ENCODE results near the gene ERRFI1. TPM values are rescaled to one million over a fixed set of nuclear protein-coding genes. Genes with fewer than 3 reads are reported as not detected.

Gene ERRFI1
- polyA plus RNA-seq, 3 donors = 0.08 to 1.5 (median 0.28) TPM

DNA sequence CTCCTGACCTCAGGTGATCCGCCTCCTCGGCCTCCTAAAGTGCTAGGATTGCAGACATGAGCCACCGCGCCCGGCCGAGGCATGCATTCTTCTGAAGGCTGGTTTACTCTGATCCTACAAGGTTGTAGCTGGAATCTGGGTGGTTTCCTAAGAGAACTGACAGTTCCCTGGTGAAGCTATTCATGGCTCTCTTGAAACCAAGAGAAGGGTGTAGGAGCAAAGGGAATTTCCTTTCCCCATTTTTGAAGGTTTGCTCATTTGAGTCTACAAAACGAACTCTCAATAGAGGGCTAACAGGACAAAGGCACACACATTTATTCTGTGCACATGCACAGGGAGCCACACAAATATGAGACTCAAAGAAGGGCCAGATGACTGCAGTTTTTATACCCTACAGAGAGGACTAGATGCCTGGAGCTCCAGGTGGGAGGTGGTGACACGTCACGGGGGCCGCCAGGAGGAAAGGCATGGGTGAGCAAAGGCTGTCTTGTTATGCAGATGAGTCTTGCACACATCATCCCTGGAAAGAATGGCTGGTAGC is 49.5 kb upstream of the ERRFI1 start:
- no peaks in the 10 kb centered on the region for H3K36me3 ChIP-seq (replicated peaks in 1 of 2; ENCODE audit: control insufficient read depth in 1 of 2, insufficient read depth in 2 of 2, low read length in 2 of 2)
- no peak overlapping the region for H3K4me3 ChIP-seq (replicated peaks in 1 of 3; ENCODE audit: low read depth in 2 of 3, low read length in 3 of 3)
- intact Hi-C loops (cut with micrococcal nuclease) = no loop called here
- Mint-ChIP-seq H3K9me3 (no peaks in the 10 kb centered on the region), H3K27ac (peak overlapping the region in 1 of 7 donors; percentile 41), H3K27me3 (ENCODE audit: low read depth in 3 of 3) (peaks cover 9 to 18% (median 11%) of the 10 kb centered on the region in 3 donors), H3K4me3 (no peak overlapping the region), H3K4me1 (no peaks in the 10 kb centered on the region), H3K36me3 (no peaks in the 10 kb centered on the region)
- H4K20me1 ChIP-seq (ENCODE audit: insufficient read depth, low read length) = no peaks in the 10 kb centered on the region
- H3K27ac ChIP-seq (ENCODE audit: low read depth in 1 of 2, low read length in 2 of 2) = no peak overlapping the region
- no peaks in the 10 kb centered on the region for H3K4me1 ChIP-seq (ENCODE audit: control insufficient read depth in 1 of 2, insufficient read depth in 2 of 2, low read length in 2 of 2)
- H3K9me3 ChIP-seq (replicated peaks in 1 of 2; ENCODE audit: control insufficient read depth in 1 of 2, insufficient read depth in 1 of 2, low read length in 2 of 2) = no peaks in the 10 kb centered on the region
- DNase-seq = no peak
- TF ChIP-seq, protein P1, sequence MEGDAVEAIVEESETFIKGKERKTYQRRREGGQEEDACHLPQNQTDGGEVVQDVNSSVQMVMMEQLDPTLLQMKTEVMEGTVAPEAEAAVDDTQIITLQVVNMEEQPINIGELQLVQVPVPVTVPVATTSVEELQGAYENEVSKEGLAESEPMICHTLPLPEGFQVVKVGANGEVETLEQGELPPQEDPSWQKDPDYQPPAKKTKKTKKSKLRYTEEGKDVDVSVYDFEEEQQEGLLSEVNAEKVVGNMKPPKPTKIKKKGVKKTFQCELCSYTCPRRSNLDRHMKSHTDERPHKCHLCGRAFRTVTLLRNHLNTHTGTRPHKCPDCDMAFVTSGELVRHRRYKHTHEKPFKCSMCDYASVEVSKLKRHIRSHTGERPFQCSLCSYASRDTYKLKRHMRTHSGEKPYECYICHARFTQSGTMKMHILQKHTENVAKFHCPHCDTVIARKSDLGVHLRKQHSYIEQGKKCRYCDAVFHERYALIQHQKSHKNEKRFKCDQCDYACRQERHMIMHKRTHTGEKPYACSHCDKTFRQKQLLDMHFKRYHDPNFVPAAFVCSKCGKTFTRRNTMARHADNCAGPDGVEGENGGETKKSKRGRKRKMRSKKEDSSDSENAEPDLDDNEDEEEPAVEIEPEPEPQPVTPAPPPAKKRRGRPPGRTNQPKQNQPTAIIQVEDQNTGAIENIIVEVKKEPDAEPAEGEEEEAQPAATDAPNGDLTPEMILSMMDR (IDR thresholded peaks at IDR 0.05) = no peak
- no peak overlapping the region for H2AFZ ChIP-seq (ENCODE audit: insufficient read depth, low read depth, low read length, poor library complexity, severe bottlenecking)
- H3K9ac ChIP-seq (ENCODE audit: insufficient read depth, low read length, poor library complexity, severe bottlenecking) = no peak overlapping the region
- no peak overlapping the region for H3K4me2 ChIP-seq (replicated peaks; ENCODE audit: extremely low read depth, low read length, poor library complexity, severe bottlenecking)
- H3K27me3 ChIP-seq (ENCODE audit: control insufficient read depth in 2 of 2, insufficient read depth in 2 of 2, low read length in 2 of 2) = no peaks in the 10 kb centered on the region
- H3K79me2 ChIP-seq (ENCODE audit: insufficient read depth, low read length) = no peaks in the 10 kb centered on the region
- WGBS (ENCODE audit: insufficient coverage) = 93% methylated on average over 8 of the region's 10 CpGs

DNA sequence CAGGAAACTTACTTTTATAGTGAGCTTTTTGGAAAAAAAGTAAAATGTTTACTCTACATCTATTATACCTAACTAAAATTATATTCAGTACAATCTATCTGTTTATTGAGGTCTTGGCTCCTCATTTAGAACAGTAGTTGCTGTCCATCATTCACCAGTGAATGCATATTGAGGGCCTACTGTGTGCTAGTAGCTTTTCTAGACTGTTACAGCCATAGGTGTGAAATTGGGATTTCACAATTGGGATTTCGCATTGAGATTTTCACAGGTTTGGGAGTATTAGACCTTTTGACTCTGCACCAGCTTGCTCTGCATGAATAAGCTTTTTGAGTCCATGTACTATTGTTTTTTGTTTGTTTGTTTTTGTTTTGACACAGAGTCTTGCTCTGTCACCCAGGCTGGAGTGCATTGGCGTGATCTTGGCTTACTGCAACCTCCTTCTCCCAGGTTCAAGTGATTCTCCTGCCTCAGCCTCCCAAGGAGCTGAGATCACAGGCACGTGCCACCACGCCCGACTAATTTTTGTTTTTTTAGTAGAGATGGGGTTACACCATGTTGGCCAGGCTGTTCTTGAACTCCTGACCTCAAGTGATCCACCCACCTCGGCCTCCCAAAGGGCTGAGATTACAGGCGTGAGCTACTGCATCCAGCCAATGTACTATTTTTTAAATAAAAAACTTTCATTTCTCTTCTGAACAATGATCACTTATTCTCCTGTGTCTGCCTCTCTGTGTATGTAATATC is 47.2 kb upstream of the ERRFI1 start:
- no peaks in the 10 kb centered on the region for H3K4me1 ChIP-seq (ENCODE audit: control insufficient read depth in 1 of 2, insufficient read depth in 2 of 2, low read length in 2 of 2)
- peaks cover 8 to 13% (median 9%) of the 10 kb centered on the region in 3 donors for H3K27me3 Mint-ChIP-seq (ENCODE audit: low read depth in 3 of 3)
- H3K27ac ChIP-seq (ENCODE audit: low read depth in 1 of 2, low read length in 2 of 2) = no peak overlapping the region
- no peak for DNase-seq
- no peak overlapping the region for H3K4me3 Mint-ChIP-seq
- no peak overlapping the region for H3K27ac Mint-ChIP-seq
- H4K20me1 ChIP-seq (ENCODE audit: insufficient read depth, low read length) = no peaks in the 10 kb centered on the region
- H3K36me3 ChIP-seq (replicated peaks in 1 of 2; ENCODE audit: control insufficient read depth in 1 of 2, insufficient read depth in 2 of 2, low read length in 2 of 2) = no peaks in the 10 kb centered on the region
- no peaks in the 10 kb centered on the region for H3K4me1 Mint-ChIP-seq
- H3K9ac ChIP-seq (ENCODE audit: insufficient read depth, low read length, poor library complexity, severe bottlenecking) = no peak overlapping the region
- no peak overlapping the region for H2AFZ ChIP-seq (ENCODE audit: insufficient read depth, low read depth, low read length, poor library complexity, severe bottlenecking)
- no peaks in the 10 kb centered on the region for H3K9me3 Mint-ChIP-seq
- TF ChIP-seq, protein P1 (IDR thresholded peaks at IDR 0.05) = no peak
- no peaks in the 10 kb centered on the region for H3K9me3 ChIP-seq (replicated peaks in 1 of 2; ENCODE audit: control insufficient read depth in 1 of 2, insufficient read depth in 1 of 2, low read length in 2 of 2)
- H3K4me2 ChIP-seq (replicated peaks; ENCODE audit: extremely low read depth, low read length, poor library complexity, severe bottlenecking) = no peak overlapping the region
- intact Hi-C loops (cut with micrococcal nuclease) = no loop called here
- no peaks in the 10 kb centered on the region for H3K36me3 Mint-ChIP-seq
- no peak overlapping the region for H3K4me3 ChIP-seq (replicated peaks in 1 of 3; ENCODE audit: low read depth in 2 of 3, low read length in 3 of 3)
- no peaks in the 10 kb centered on the region for H3K27me3 ChIP-seq (ENCODE audit: control insufficient read depth in 2 of 2, insufficient read depth in 2 of 2, low read length in 2 of 2)
- no peaks in the 10 kb centered on the region for H3K79me2 ChIP-seq (ENCODE audit: insufficient read depth, low read length)
- 97% methylated on average over 4 of the region's 7 CpGs for WGBS (ENCODE audit: insufficient coverage)
